MM.1S (cell line): ENCODE data around the gene NR2C2.

ENCODE experiments used
- DNase-seq: peaks from one replicate; pipeline ENCODE4 v3.0.0-alpha.2; 2015
- H2AFZ ChIP-seq: fragments of 300-600 bp; sonication (generic); 2 replicates; pipeline ENCODE4 v1.6.0; 2016; ENCODE audit warnings: antibody characterized with exemption, low read length
- H3F3A ChIP-seq: fragments of 300-600 bp; sonication (generic); 2 replicates; pipeline ENCODE4 v1.6.1; 2016; ENCODE audit warnings: mild to moderate bottlenecking, antibody characterized with exemption, low read length, moderate library complexity, mixed read lengths; ENCODE audit not compliant: insufficient read depth
- H3K27ac ChIP-seq: fragments of 300-600 bp; sonication (generic); 2 replicates; pipeline ENCODE4 v1.5.1; 2016; ENCODE audit warnings: mild to moderate bottlenecking, low read length
- H3K27me3 ChIP-seq: fragments of 300-600 bp; sonication (generic); replicated peaks from 2 replicates; pipeline ENCODE4 v1.6.0; 2016; ENCODE audit warnings: low read length; ENCODE audit not compliant: insufficient read depth
- H3K36me3 ChIP-seq: fragments of 300-600 bp; sonication (generic); replicated peaks from 2 replicates; pipeline ENCODE4 v1.6.1; 2016; ENCODE audit warnings: mild to moderate bottlenecking, low read length, mixed read lengths; ENCODE audit not compliant: insufficient read depth
- H3K4me1 ChIP-seq: fragments of 300-600 bp; sonication (generic); 2 replicates; pipeline ENCODE4 v1.6.1; 2016; ENCODE audit warnings: low read length, mixed read lengths
- H3K4me2 ChIP-seq: fragments of 300-600 bp; sonication (generic); 2 replicates; pipeline ENCODE4 v1.6.0; 2016; ENCODE audit warnings: low read depth, low read length
- H3K4me3 ChIP-seq: fragments of 300-600 bp; sonication (generic); 2 replicates; pipeline ENCODE4 v1.5.1; 2016; ENCODE audit warnings: low read length, mixed read lengths
- H3K79me2 ChIP-seq: fragments of 300-600 bp; sonication (generic); 2 replicates; pipeline ENCODE4 v1.6.1; 2016; ENCODE audit warnings: mixed run types, low read length, mixed read lengths
- H3K9ac ChIP-seq: fragments of 300-600 bp; sonication (generic); 2 replicates; pipeline ENCODE4 v1.6.1; 2016; ENCODE audit warnings: low read length, mixed read lengths
- H3K9me2 ChIP-seq: fragments of 300-600 bp; sonication (generic); replicated peaks from 2 replicates; pipeline ENCODE4 v1.6.1; 2016; ENCODE audit warnings: mild to moderate bottlenecking, low read length, mixed read lengths; ENCODE audit not compliant: insufficient read depth
- H3K9me3 ChIP-seq: fragments of 300-600 bp; sonication (generic); replicated peaks from 2 replicates; pipeline ENCODE4 v1.6.1; 2016; ENCODE audit warnings: mild to moderate bottlenecking, low read length, mixed read lengths; ENCODE audit not compliant: insufficient read depth
- H4K20me1 ChIP-seq: fragments of 300-600 bp; sonication (generic); 2 replicates; pipeline ENCODE4 v1.6.1; 2016; ENCODE audit warnings: mild to moderate bottlenecking, low read length, moderate library complexity, mixed read lengths; ENCODE audit not compliant: insufficient read depth
- CTCF ChIP-seq: fragments of 300-600 bp; sonication (generic); IDR thresholded peaks from 2 replicates; pipeline ENCODE4 v1.5.1; 2016; ENCODE audit warnings: antibody characterized with exemption, low read length, mixed read lengths
- EZH2 ChIP-seq: fragments of 300-600 bp; sonication (generic); optimal IDR thresholded peaks from 2 replicates; pipeline ENCODE3; 2017; ENCODE audit warnings: low read depth, mild to moderate bottlenecking, antibody characterized with exemption, low read length, mixed read lengths
- EZH2phosphoT487 ChIP-seq: fragments of 300-600 bp; sonication (generic); IDR thresholded peaks from 2 replicates; pipeline ENCODE4 v1.6.1; 2018; ENCODE audit warnings: antibody characterized with exemption, low read length

NR2C2 gene

GRCh38 chr3:15069441-15069840 is 122.1 kb downstream of the NR2C2 start:
- DNase-seq, result no peak
- TF ChIP-seq CTCF, result no peak
- TF ChIP-seq EZH2phosphoT487, result no peak
- no peak for TF ChIP-seq EZH2
- H3K79me2 ChIP-seq, result peaks cover 7% of the 10 kb centered on the region
- H3K4me3 ChIP-seq, result no peak overlapping the region
- H3K9me3 ChIP-seq, result no peaks in the 10 kb centered on the region
- no peak overlapping the region for H3K4me2 ChIP-seq
- H4K20me1 ChIP-seq, result no peaks in the 10 kb centered on the region
- H3F3A ChIP-seq, result no peaks in the 10 kb centered on the region
- H3K9me2 ChIP-seq, result no peaks in the 10 kb centered on the region
- H3K4me1 ChIP-seq, result no peaks in the 10 kb centered on the region
- no peaks in the 10 kb centered on the region for H3K36me3 ChIP-seq
- no peak overlapping the region for H3K9ac ChIP-seq
- H2AFZ ChIP-seq, result no peak overlapping the region
- no peak overlapping the region for H3K27ac ChIP-seq
- H3K27me3 ChIP-seq, result no peaks in the 10 kb centered on the region

- Histone ChIP-seq H3K36me3 (no peaks in the 10 kb centered on the region), H3K27me3 (no peaks in the 10 kb centered on the region)
Observed at GRCh38 chr3:15071699-15072098, 124.3 kb downstream of the NR2C2 start.

GRCh38 chr3:15074500-15074899 is 127.1 kb downstream of the NR2C2 start:
- H3K4me3 ChIP-seq, result no peak overlapping the region
- H3F3A ChIP-seq, result no peaks in the 10 kb centered on the region
- no peaks in the 10 kb centered on the region for H3K9me2 ChIP-seq
- H3K4me1 ChIP-seq, result peaks cover 3% of the 10 kb centered on the region; the same call in 1 of the 2 replicates
- no peak overlapping the region for H2AFZ ChIP-seq
- no peaks in the 10 kb centered on the region for H4K20me1 ChIP-seq
- H3K9me3 ChIP-seq, result no peaks in the 10 kb centered on the region
- no peak overlapping the region for H3K27ac ChIP-seq
- no peaks in the 10 kb centered on the region for H3K79me2 ChIP-seq
- H3K9ac ChIP-seq, result no peak overlapping the region
- H3K27me3 ChIP-seq, result no peaks in the 10 kb centered on the region
- TF ChIP-seq EZH2phosphoT487 (no peak), EZH2 (no peak), CTCF (no peak)
- no peak for DNase-seq
- 0 out of 2 replicates have a peak, but pooled peaks cover 7% of the 10 kb centered on the region for H3K36me3 ChIP-seq
- no peak overlapping the region for H3K4me2 ChIP-seq

More at GRCh38 chr3:15071699-15072098, 124.3 kb downstream of the NR2C2 start:
- Histone ChIP-seq H3K9me2 (no peaks in the 10 kb centered on the region), H3K4me3 (no peak overlapping the region), H4K20me1 (no peaks in the 10 kb centered on the region), H3K4me2 (no peak overlapping the region), H3F3A (no peaks in the 10 kb centered on the region), H2AFZ (no peak overlapping the region), H3K9me3 (no peaks in the 10 kb centered on the region), H3K27ac (no peak overlapping the region), H3K9ac (no peak overlapping the region), H3K4me1 (no peaks in the 10 kb centered on the region), H3K79me2 (no peaks in the 10 kb centered on the region)
- no peak for DNase-seq
- TF ChIP-seq EZH2 (no peak), EZH2phosphoT487 (no peak), CTCF (no peak)
